ENCODE results near the gene NEURL1. TPM values are rescaled to one million over a fixed set of nuclear protein-coding genes. Genes with fewer than 3 reads are reported as not detected.

The NEURL1 gene
- total RNA-seq, 1 experiment from 2014 or later, result 4.8 TPM

- H3F3A ChIP-seq (ENCODE audit: insufficient read depth, low read depth), result no peaks in the 10 kb centered on the region
- ChIA-PET POLR2A (ENCODE audit: unreplicated experiment) (interaction anchor here (0.6 kb wide), 1 partner anchor 29 kb away, joined by 5 read pairs; no protein-coding TSS in a partner anchor), CTCF (interaction anchor here (0.6 kb wide), 2 partner anchors 288 to 927 kb away, joined by 3 to 5 read pairs; no protein-coding TSS in a partner anchor)
- no peak for TF ChIP-seq EZH2 (IDR thresholded peaks at IDR 0.05; ENCODE audit: low read depth)
- TF ChIP-seq CTCF (conservative IDR thresholded peaks at IDR 0.05), result no peak
- no peaks in the 10 kb centered on the region for H3K79me2 ChIP-seq (ENCODE audit: low read depth)
- H2AFZ ChIP-seq, result no peak overlapping the region
- no peak overlapping the region for H3K27ac ChIP-seq
- BruUV-seq (replicated peaks), result no TSS peak
- H3K36me3 ChIP-seq (ENCODE audit: low read depth), result no peaks in the 10 kb centered on the region
- H3K4me1 ChIP-seq (replicated peaks; ENCODE audit: insufficient read depth), result no peaks in the 10 kb centered on the region
- no peak overlapping the region for H3K4me3 ChIP-seq
- no peaks in the 10 kb centered on the region for H3K9me3 ChIP-seq (ENCODE audit: insufficient read depth, low read depth)
- no peaks in the 10 kb centered on the region for H3K27me3 ChIP-seq (ENCODE audit: insufficient read depth, low read depth)
- DNase-seq, result no peak
- no peaks in the 10 kb centered on the region for H3K9me2 ChIP-seq (ENCODE audit: insufficient read depth)
- no peak overlapping the region for H3K4me2 ChIP-seq
- intact Hi-C loops (cut with micrococcal nuclease; ENCODE audit: unreplicated experiment), result loop anchor here (10.0 kb wide), 1 partner anchor 258 kb away; the partner anchor contains the start of gene SH3PXD2A
- no peaks in the 10 kb centered on the region for H4K20me1 ChIP-seq (ENCODE audit: insufficient read depth)
Measured at GRCh38 chr10:103597003-103597402, 103.5 kb downstream of the NEURL1 start.

DNA sequence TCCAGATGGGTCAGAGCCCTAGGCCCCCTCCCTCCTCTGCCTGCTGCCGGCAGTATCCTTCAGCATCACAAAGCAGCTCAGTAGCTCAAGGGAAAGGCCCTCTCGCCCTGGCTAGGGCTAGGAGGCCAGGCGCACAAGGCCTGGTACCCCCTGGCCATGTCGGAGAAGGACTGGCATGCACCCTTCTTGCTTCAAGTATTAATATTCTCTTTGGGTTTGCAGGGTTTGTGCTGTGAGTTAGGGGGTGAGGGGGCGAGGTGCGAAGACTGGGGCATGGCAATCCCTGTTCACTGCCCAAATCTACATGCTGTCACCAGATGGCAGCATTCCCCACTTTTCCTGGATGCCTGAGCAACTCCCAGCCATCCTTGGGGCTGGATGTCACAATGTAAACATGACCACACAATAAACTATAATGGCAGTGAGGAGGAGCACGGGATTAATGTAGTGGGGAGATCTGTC lies 105.2 kb downstream of the NEURL1 start:
- H3K36me3 ChIP-seq (ENCODE audit: low read depth), result no peaks in the 10 kb centered on the region
- CTCF ChIA-PET, result interaction anchor here (0.5 kb wide), 1 partner anchor 108 kb away, joined by 7 read pairs; no protein-coding TSS in a partner anchor
- intact Hi-C loops (cut with micrococcal nuclease; ENCODE audit: unreplicated experiment), result loop anchor here (1.0 to 10.0 kb wide), 4 partner anchors 88 to 286 kb away; partner anchors contain the start of gene SH3PXD2A

GRCh38 chr10:103599211-103599610 lies 105.7 kb downstream of the NEURL1 start:
- no peak overlapping the region for H3K4me3 ChIP-seq
- H3K4me1 ChIP-seq (replicated peaks; ENCODE audit: insufficient read depth), result no peaks in the 10 kb centered on the region
- H3K9me3 ChIP-seq (ENCODE audit: insufficient read depth, low read depth), result no peaks in the 10 kb centered on the region
- no peaks in the 10 kb centered on the region for H3K9me2 ChIP-seq (ENCODE audit: insufficient read depth)
- H3K36me3 ChIP-seq (ENCODE audit: low read depth), result no peaks in the 10 kb centered on the region
- no peak overlapping the region for H3K4me2 ChIP-seq
- no peaks in the 10 kb centered on the region for H3F3A ChIP-seq (ENCODE audit: insufficient read depth, low read depth)
- H3K27ac ChIP-seq, result no peak overlapping the region
- BruUV-seq (replicated peaks), result no TSS peak
- no peak for TF ChIP-seq EZH2 (IDR thresholded peaks at IDR 0.05; ENCODE audit: low read depth)
- no peak for TF ChIP-seq CTCF (conservative IDR thresholded peaks at IDR 0.05)
- DNase-seq, result no peak
- CTCF ChIA-PET, result no interaction called here
- POLR2A ChIA-PET (ENCODE audit: unreplicated experiment), result no interaction called here
- no peaks in the 10 kb centered on the region for H3K27me3 ChIP-seq (ENCODE audit: insufficient read depth, low read depth)
- H4K20me1 ChIP-seq (ENCODE audit: insufficient read depth), result no peaks in the 10 kb centered on the region
- H2AFZ ChIP-seq, result no peak overlapping the region
- H3K79me2 ChIP-seq (ENCODE audit: low read depth), result no peaks in the 10 kb centered on the region
- intact Hi-C loops (cut with micrococcal nuclease; ENCODE audit: unreplicated experiment), result loop anchor here (1.0 to 10.0 kb wide), 3 partner anchors 87 to 256 kb away; partner anchors contain the start of gene SH3PXD2A

More for the DNA sequence above, 105.2 kb downstream of the NEURL1 start:
- H3K9me3 ChIP-seq (ENCODE audit: insufficient read depth, low read depth), result no peaks in the 10 kb centered on the region
- no peak overlapping the region for H3K4me2 ChIP-seq
- no peaks in the 10 kb centered on the region for H4K20me1 ChIP-seq (ENCODE audit: insufficient read depth)
- TF ChIP-seq EZH2 (IDR thresholded peaks at IDR 0.05; ENCODE audit: low read depth) (no peak), CTCF (conservative IDR thresholded peaks at IDR 0.05) (peak; percentile 68)
- H3K4me1 ChIP-seq (replicated peaks; ENCODE audit: insufficient read depth), result no peaks in the 10 kb centered on the region
- H3K27ac ChIP-seq, result no peak overlapping the region
- no peak overlapping the region for H3K4me3 ChIP-seq
- no peaks in the 10 kb centered on the region for H3K27me3 ChIP-seq (ENCODE audit: insufficient read depth, low read depth)
- no peak overlapping the region for H2AFZ ChIP-seq
- no peaks in the 10 kb centered on the region for H3F3A ChIP-seq (ENCODE audit: insufficient read depth, low read depth)
- no TSS peak for BruUV-seq (replicated peaks)
- POLR2A ChIA-PET (ENCODE audit: unreplicated experiment), result no interaction called here
- H3K79me2 ChIP-seq (ENCODE audit: low read depth), result no peaks in the 10 kb centered on the region
- H3K9me2 ChIP-seq (ENCODE audit: insufficient read depth), result no peaks in the 10 kb centered on the region
- DNase-seq, result peak; percentile 35 to 42
